ACC112 (cell line): ENCODE data around the gene NAA35.

Source experiments
- H2AFZ ChIP-seq: fragments of 200-600 bp; sonication (generic); one replicate; pipeline ENCODE4 v1.6.0; 2017; ENCODE audit warnings: antibody characterized with exemption, low read length; ENCODE audit not compliant: unreplicated experiment
- H3K27ac ChIP-seq: fragments of 200-600 bp; sonication (generic); 2 replicates; pipeline ENCODE4 v1.5.1; 2014; ENCODE audit warnings: low read depth, mild to moderate bottlenecking, antibody characterized with exemption, low read length, moderate library complexity
- H3K27me3 ChIP-seq: fragments of 200-600 bp; sonication (generic); 2 replicates; pipeline ENCODE4 v1.6.1; 2014; ENCODE audit warnings: mild to moderate bottlenecking, antibody characterized with exemption, low read length, moderate library complexity, mixed read lengths; ENCODE audit not compliant: insufficient read depth
- H3K36me3 ChIP-seq: fragments of 200-600 bp; sonication (generic); 2 replicates; pipeline ENCODE4 v1.6.1; 2016; ENCODE audit warnings: mild to moderate bottlenecking, antibody characterized with exemption, low read length, moderate library complexity, mixed read lengths; ENCODE audit not compliant: insufficient read depth
- H3K4me1 ChIP-seq: fragments of 200-600 bp; sonication (generic); one replicate; pipeline ENCODE4 v1.6.1; 2016; ENCODE audit warnings: low read length, mixed read lengths; ENCODE audit not compliant: insufficient read depth, unreplicated experiment, control insufficient read depth
- H3K4me3 ChIP-seq: fragments of 200-600 bp; sonication (generic); 2 replicates; pipeline ENCODE4 v1.5.1; 2014; ENCODE audit warnings: mild to moderate bottlenecking, low read depth, low read length
- H3K79me2 ChIP-seq: fragments of 200-600 bp; sonication (generic); one replicate; pipeline ENCODE4 v1.6.0; 2016; ENCODE audit warnings: low read length; ENCODE audit not compliant: control insufficient read depth, unreplicated experiment, insufficient read depth

The NAA35 gene

DNA sequence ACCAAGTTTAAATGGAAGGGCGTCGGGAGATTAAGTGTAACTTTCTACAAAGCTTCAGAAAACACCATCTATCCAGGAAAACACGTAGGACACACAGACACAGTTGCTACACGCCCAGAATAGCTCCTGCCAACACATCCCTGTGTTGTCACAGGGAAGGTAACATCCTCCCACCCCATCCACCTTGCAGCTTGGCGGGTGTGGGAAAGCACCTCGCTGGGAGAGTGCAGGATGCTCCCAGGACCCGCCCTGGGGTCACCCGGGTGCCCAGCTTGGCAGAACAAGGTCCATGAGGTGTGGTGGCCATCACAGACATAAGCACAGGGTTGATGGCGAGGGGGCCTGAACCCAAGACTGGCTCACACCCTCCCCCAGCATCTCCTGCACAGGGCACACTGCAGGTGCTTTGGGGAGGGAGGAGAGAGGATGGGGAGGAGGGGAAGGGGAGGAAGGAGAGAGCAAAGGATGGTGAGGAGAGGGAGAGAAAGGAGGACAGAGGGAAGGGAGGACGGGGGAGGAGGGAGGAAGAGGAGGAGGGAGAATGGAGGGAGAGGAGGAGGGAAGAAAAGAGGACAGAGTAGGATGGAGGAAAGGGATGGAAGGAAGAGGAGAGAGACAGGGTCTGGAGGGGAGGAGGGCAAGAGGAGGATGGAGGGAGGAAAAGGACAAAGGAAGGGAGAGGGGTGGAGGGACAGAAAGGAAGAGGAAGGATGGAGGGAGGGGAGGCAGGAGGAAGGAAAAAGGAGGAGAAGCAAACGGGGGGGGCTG lies 121.2 kb downstream of the NAA35 start:
- Histone ChIP-seq H3K79me2 (no peaks in the 10 kb centered on the region), H3K36me3 (no peaks in the 10 kb centered on the region), H3K4me1 (no peaks in the 10 kb centered on the region), H3K4me3 (no peak overlapping the region), H3K27me3 (no peaks in the 10 kb centered on the region), H2AFZ (no peak overlapping the region), H3K27ac (no peak overlapping the region)

- Histone ChIP-seq H3K27ac (no peak overlapping the region), H3K27me3 (no peaks in the 10 kb centered on the region), H3K79me2 (no peaks in the 10 kb centered on the region), H3K4me1 (no peaks in the 10 kb centered on the region), H3K4me3 (no peak overlapping the region), H3K36me3 (no peaks in the 10 kb centered on the region), H2AFZ (no peak overlapping the region)
Measured at GRCh38 chr9:86062845-86063693, 122.1 kb downstream of the NAA35 start.

- H3K36me3 ChIP-seq = no peaks in the 10 kb centered on the region
- H3K4me1 ChIP-seq = no peaks in the 10 kb centered on the region
- H3K79me2 ChIP-seq = no peaks in the 10 kb centered on the region
- no peak overlapping the region for H3K4me3 ChIP-seq
- no peak overlapping the region for H3K27ac ChIP-seq
- no peak overlapping the region for H2AFZ ChIP-seq
- H3K27me3 ChIP-seq = no peaks in the 10 kb centered on the region
Measured at GRCh38 chr9:86064220-86064619, 123.3 kb downstream of the NAA35 start.

DNA sequence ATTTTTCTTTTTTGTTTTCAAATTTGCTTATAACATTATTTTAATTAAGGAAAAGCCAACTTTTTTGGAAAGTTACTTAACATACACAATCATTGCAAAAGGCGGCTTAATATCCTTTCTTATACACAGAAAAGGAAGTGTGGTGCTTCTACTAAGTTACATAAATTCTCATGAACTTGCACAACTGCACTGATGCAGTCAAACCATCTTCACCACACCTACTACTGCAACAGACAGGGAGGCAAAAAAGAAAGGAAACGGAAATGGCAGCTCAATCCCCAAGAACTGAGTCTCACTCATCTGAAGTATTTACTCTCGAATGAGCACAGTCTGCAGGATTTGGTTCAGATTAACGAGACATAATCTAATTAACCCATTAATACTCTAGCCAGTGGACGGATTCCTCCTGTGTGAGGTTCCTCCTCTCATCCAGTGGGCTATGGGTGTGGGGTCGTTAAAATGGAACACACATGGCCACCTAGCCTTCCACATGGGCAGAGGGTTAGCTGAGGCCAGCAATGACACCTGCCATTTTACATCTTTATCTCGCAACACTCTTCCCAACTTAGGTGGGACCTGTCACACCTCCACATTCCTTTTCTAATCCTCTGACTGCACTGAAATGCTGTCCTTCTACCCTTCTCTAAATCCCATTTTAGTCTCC lies 128.4 kb downstream of the NAA35 start:
- Histone ChIP-seq H3K27ac (no peak overlapping the region), H3K79me2 (no peaks in the 10 kb centered on the region), H3K27me3 (no peaks in the 10 kb centered on the region), H3K36me3 (no peaks in the 10 kb centered on the region), H3K4me3 (no peak overlapping the region), H3K4me1 (no peaks in the 10 kb centered on the region), H2AFZ (no peak overlapping the region)
